Stimulated activated CD4-positive, alpha-beta T cell treated with anti-CD3 and anti-CD28 coated beads, Interleukin-4, amount 100 ng/mL, for 4 hours (primary cell): ENCODE measurements around the gene TCTN1.

ENCODE experiments used
- DNase-seq, 2 experiments: peaks; one replicate each; pipeline ENCODE4 v3.0.0-alpha.2; 2020

The TCTN1 gene

GRCh38 chr12:110686294-110686903 lies 72.5 kb downstream of the TCTN1 start:
- no peak for DNase-seq

GRCh38 chr12:110687396-110688169 lies 73.7 kb downstream of the TCTN1 start:
- no peak for DNase-seq

GRCh38 chr12:110688446-110689280 lies 74.7 kb downstream of the TCTN1 start, which contains the start of gene HVCN1:
Gene HVCN1 (minus strand): TSS chr12:110689115. CDS start chr12:110683245, 5,870 bp downstream.
- peak in 1 of 2 experiments; percentile 18 for DNase-seq

- peak; percentile 25 to 35 for DNase-seq
Observed at GRCh38 chr12:110689281-110690126, 75.6 kb downstream of the TCTN1 start.

GRCh38 chr12:110690127-110690430 lies 76.2 kb downstream of the TCTN1 start:
- DNase-seq = no peak

- no peak for DNase-seq
Observed at GRCh38 chr12:110693731-110694130, 79.8 kb downstream of the TCTN1 start.

GRCh38 chr12:110694330-110694901 lies 80.5 kb downstream of the TCTN1 start:
- no peak for DNase-seq

GRCh38 chr12:110696283-110696682 lies 82.4 kb downstream of the TCTN1 start:
- DNase-seq = no peak

- DNase-seq = no peak
Observed at GRCh38 chr12:110697236-110697635, 83.3 kb downstream of the TCTN1 start.

GRCh38 chr12:110698171-110698902 lies 84.4 kb downstream of the TCTN1 start:
- DNase-seq = peak; percentile 61 to 72
